Measurements from ENCODE around the gene PCA3.

The PCA3 gene

GRCh38 chr9:76827296-76828080 is 63.2 kb downstream of the PCA3 start:
- no peak for DNase-seq (ENCODE audit: low read depth, low spot score)

- no peak for DNase-seq (ENCODE audit: low read depth, low spot score)
Observed at GRCh38 chr9:76828447-76828846, 64.2 kb downstream of the PCA3 start.

GRCh38 chr9:76835571-76836283 is 71.5 kb downstream of the PCA3 start:
- no peak for DNase-seq (ENCODE audit: low read depth, low spot score)

Data from ELF-1 (cell line).